Gastrocnemius medialis (tissue), 4 donors: ENCODE data around the gene NODAL.

Source experiments
- CTCF ChIP-seq, 5 experiments: fragments of 450-650 bp in 3 of 5; fragments of 200-600 bp in 2 of 5; sonication (generic) in 2 of 5; IDR thresholded peaks in 4 of 5; conservative IDR thresholded peaks in 1 of 5; 1 replicate in 4 of 5; 2 replicates in 1 of 5; pipeline ENCODE4 v1.5.1; 2016 to 2019; ENCODE audit warnings: antibody characterized with exemption in 5 of 5, mild to moderate bottlenecking in 3 of 5, moderate library complexity in 3 of 5
- POLR2A ChIP-seq, 2 donors: fragments of 450-650 bp; IDR thresholded peaks; one replicate each; pipeline ENCODE4 v1.6.1; 2017; ENCODE audit warnings: antibody characterized with exemption in 2 of 2, mild to moderate bottlenecking in 2 of 2, moderate library complexity in 2 of 2

GRCh38 chr10:70435241-70436085 lies 6.0 kb downstream of the NODAL start:
- TF ChIP-seq POLR2A (IDR thresholded peaks at IDR 0.05) (no peak), CTCF (IDR thresholded peaks at IDR 0.05 in 4 of 5, conservative IDR thresholded peaks at IDR 0.05 in 1 of 5) (no peak)
